ENCODE data around the gene SPON1. TPM values are rescaled to one million over a fixed set of nuclear protein-coding genes. Genes with fewer than 3 reads are reported as not detected.
A peak's percentile ranks its signal among the peaks of the same experiment; 100 is the strongest.

Gene SPON1
- total and polyA plus RNA-seq, 10 of the 15 experiments (the other 5 are each of a cell fraction or from before 2014, with no cell fraction given): 0.13 to 1.1 (median 0.18) TPM; not detected in 5

- TF ChIP-seq, protein P1, sequence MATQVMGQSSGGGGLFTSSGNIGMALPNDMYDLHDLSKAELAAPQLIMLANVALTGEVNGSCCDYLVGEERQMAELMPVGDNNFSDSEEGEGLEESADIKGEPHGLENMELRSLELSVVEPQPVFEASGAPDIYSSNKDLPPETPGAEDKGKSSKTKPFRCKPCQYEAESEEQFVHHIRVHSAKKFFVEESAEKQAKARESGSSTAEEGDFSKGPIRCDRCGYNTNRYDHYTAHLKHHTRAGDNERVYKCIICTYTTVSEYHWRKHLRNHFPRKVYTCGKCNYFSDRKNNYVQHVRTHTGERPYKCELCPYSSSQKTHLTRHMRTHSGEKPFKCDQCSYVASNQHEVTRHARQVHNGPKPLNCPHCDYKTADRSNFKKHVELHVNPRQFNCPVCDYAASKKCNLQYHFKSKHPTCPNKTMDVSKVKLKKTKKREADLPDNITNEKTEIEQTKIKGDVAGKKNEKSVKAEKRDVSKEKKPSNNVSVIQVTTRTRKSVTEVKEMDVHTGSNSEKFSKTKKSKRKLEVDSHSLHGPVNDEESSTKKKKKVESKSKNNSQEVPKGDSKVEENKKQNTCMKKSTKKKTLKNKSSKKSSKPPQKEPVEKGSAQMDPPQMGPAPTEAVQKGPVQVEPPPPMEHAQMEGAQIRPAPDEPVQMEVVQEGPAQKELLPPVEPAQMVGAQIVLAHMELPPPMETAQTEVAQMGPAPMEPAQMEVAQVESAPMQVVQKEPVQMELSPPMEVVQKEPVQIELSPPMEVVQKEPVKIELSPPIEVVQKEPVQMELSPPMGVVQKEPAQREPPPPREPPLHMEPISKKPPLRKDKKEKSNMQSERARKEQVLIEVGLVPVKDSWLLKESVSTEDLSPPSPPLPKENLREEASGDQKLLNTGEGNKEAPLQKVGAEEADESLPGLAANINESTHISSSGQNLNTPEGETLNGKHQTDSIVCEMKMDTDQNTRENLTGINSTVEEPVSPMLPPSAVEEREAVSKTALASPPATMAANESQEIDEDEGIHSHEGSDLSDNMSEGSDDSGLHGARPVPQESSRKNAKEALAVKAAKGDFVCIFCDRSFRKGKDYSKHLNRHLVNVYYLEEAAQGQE (IDR thresholded peaks at IDR 0.05; ENCODE audit: low read depth, low read length): no peak
- no peak for TF ChIP-seq CTCF (IDR thresholded peaks at IDR 0.05 in 2 of 3, conservative IDR thresholded peaks at IDR 0.05 in 1 of 3; ENCODE audit: control insufficient read depth in 2 of 3, extremely low read depth in 1 of 3, insufficient read depth in 1 of 3, low read depth in 3 of 3, low read length in 3 of 3)
- TF ChIP-seq MYB (IDR thresholded peaks at IDR 0.05; ENCODE audit: borderline replicate concordance, low read depth, low read length): no peak
- no peak for TF ChIP-seq NFYB (IDR thresholded peaks at IDR 0.05; ENCODE audit: insufficient read depth, low read depth, low read length)
- TF ChIP-seq CHD4 (IDR thresholded peaks at IDR 0.05): no peak
- TF ChIP-seq JUND (IDR thresholded peaks at IDR 0.05; ENCODE audit: low read depth, low read length): no peak
- peak; percentile 89 for TF ChIP-seq IKZF1 (conservative IDR thresholded peaks at IDR 0.05)
- TF ChIP-seq HDGF (IDR thresholded peaks at IDR 0.05): no peak
- no peak for TF ChIP-seq HCFC1 (IDR thresholded peaks at IDR 0.05; ENCODE audit: low read length)
- TF ChIP-seq POLR2AphosphoS5 (IDR thresholded peaks at IDR 0.05; ENCODE audit: low read length): no peak
- TF ChIP-seq NR2F1 (conservative IDR thresholded peaks at IDR 0.05): no peak
- no peak for TF ChIP-seq LARP7 (IDR thresholded peaks at IDR 0.05)
- no peak for TF ChIP-seq YBX1 (IDR thresholded peaks at IDR 0.05)
- TF ChIP-seq TBL1XR1 (IDR thresholded peaks at IDR 0.05; ENCODE audit: low read depth, low read length): no peak
- TF ChIP-seq RELA (IDR thresholded peaks at IDR 0.05; ENCODE audit: borderline replicate concordance, partially characterized antibody): no peak
- TF ChIP-seq ZNF687 (IDR thresholded peaks at IDR 0.05): no peak
- no peak for TF ChIP-seq CBX3 (IDR thresholded peaks at IDR 0.05; ENCODE audit: borderline replicate concordance, low read depth)
- no peak for TF ChIP-seq MYC (IDR thresholded peaks at IDR 0.05; ENCODE audit: insufficient read depth, insufficient read length, insufficient replicate concordance, low read length, severe bottlenecking)
- TF ChIP-seq POLR2A (IDR thresholded peaks at IDR 0.05; ENCODE audit: low read depth, low read length): no peak
- no peak for TF ChIP-seq ZBED1 (IDR thresholded peaks at IDR 0.05; ENCODE audit: borderline replicate concordance)
Observed at GRCh38 chr11:14308897-14309387, 346.4 kb downstream of the SPON1 start (continued).
